HepG2 (cell line): ENCODE measurements around the gene ALB. TPM values are rescaled to one million over a fixed set of nuclear protein-coding genes. Genes with fewer than 3 reads are reported as not detected.
A peak's percentile ranks its signal among the peaks of the same experiment; 100 is the strongest.

Experiments used
- ARID5B ChIP-seq: IDR thresholded peaks from 2 replicates; pipeline ENCODE4 v1.4.0; 2020; ENCODE audit warnings: mild to moderate bottlenecking, missing genetic modification reagents
- ATRX ChIP-seq: sonication (generic); formaldehyde crosslinking; IDR thresholded peaks from 2 replicates; pipeline ENCODE4 v1.4.0; 2020; ENCODE audit warnings: missing genetic modification reagents, borderline replicate concordance
- BHLHE40 ChIP-seq: IDR thresholded peaks from 2 replicates; pipeline ENCODE4 v1.6.1; 2011; ENCODE audit warnings: low read length, improper control_type of control experiment
- BRF2 ChIP-seq: sonication (generic); formaldehyde crosslinking; IDR thresholded peaks from 2 replicates; pipeline ENCODE4 v1.8.1; 2022; ENCODE audit warnings: mild to moderate bottlenecking, missing genetic modification reagents
- CBX1 ChIP-seq: IDR thresholded peaks from one replicate; pipeline ENCODE4 v1.6.1; 2016; ENCODE audit warnings: antibody characterized with exemption, low read depth
- FOXP4 ChIP-seq: sonication (generic); formaldehyde crosslinking; IDR thresholded peaks from 2 replicates; pipeline ENCODE4 v1.4.0; 2020; ENCODE audit warnings: missing genetic modification reagents
- POLR2AphosphoS5 ChIP-seq: IDR thresholded peaks from 2 replicates; pipeline ENCODE4 v1.6.1; 2012; ENCODE audit warnings: low read depth, low read length
- POLR2G ChIP-seq: fragments of 200-400 bp; formaldehyde crosslinking; IDR thresholded peaks from 2 replicates; pipeline ENCODE4 v1.6.1; 2018; ENCODE audit warnings: mild to moderate bottlenecking, low read depth, low read length, moderate library complexity
- RARG ChIP-seq: sonication (generic); formaldehyde crosslinking; IDR thresholded peaks from 2 replicates; pipeline ENCODE4 v1.4.0; 2020; ENCODE audit warnings: low read depth, mild to moderate bottlenecking, missing genetic modification reagents
- RBFOX2 ChIP-seq: fragments of 200-400 bp; formaldehyde crosslinking; IDR thresholded peaks from 2 replicates; pipeline ENCODE4 v1.6.1; 2017; ENCODE audit warnings: low read depth, mild to moderate bottlenecking, low read length
- RBM22 ChIP-seq: fragments of 200-400 bp; formaldehyde crosslinking; optimal IDR thresholded peaks from 2 replicates; pipeline ENCODE3; 2017; ENCODE audit warnings: mild to moderate bottlenecking, low read length, moderate library complexity
- SMARCC2 ChIP-seq: fragments of 450-650 bp; IDR thresholded peaks from 2 replicates; pipeline ENCODE4 v1.6.1; 2017; ENCODE audit warnings: antibody characterized with exemption, mild to moderate bottlenecking
- SRF ChIP-seq: IDR thresholded peaks from 2 replicates; pipeline ENCODE4 v1.6.1; 2011; ENCODE audit warnings: mild to moderate bottlenecking, low read depth, low read length, moderate library complexity
- TBX2 ChIP-seq: sonication (generic); formaldehyde crosslinking; IDR thresholded peaks from 2 replicates; pipeline ENCODE4 v1.5.0; 2020; ENCODE audit warnings: missing genetic modification reagents, mild to moderate bottlenecking, borderline replicate concordance
- ZNF570 ChIP-seq: sonication (generic); formaldehyde crosslinking; IDR thresholded peaks from 2 replicates; pipeline ENCODE4 v1.4.0; 2020; ENCODE audit warnings: mild to moderate bottlenecking, missing genetic modification reagents, borderline replicate concordance
- ZNF761 ChIP-seq: sonication (generic); formaldehyde crosslinking; conservative IDR thresholded peaks from 2 replicates; pipeline ENCODE4 v1.4.0; 2020; ENCODE audit warnings: mild to moderate bottlenecking, missing genetic modification reagents
- ZNF768 ChIP-seq: sonication (generic); formaldehyde crosslinking; IDR thresholded peaks from 2 replicates; pipeline ENCODE4 v1.4.0; 2020; ENCODE audit warnings: missing genetic modification reagents
- ZNF781 ChIP-seq: sonication (generic); formaldehyde crosslinking; IDR thresholded peaks from 2 replicates; pipeline ENCODE4 v1.5.1; 2020; ENCODE audit warnings: borderline replicate concordance, mild to moderate bottlenecking, missing genetic modification reagents; ENCODE audit errors: not compliant biosample characterization
- polyA plus RNA-seq, 8 experiments: library from polyadenylated mRNA; depleted of rRNA in 3 of 8; stranded (reverse) in 7 of 8; unstranded in 1 of 8; fragments of >200 nt; fragmentation: Illumina TruSeq in 4 of 8; extraction: Trizol in 4 of 8; gene quantifications; 2 replicates each; pipeline versions ENCODE4 v1.2.1 to v1.2.3, GENCODE V29; 2011 to 2016; ENCODE audit warnings: low read depth in 4 of 8, missing spikeins in 1 of 8, mixed read lengths in 1 of 8; ENCODE audit not compliant: insufficient read depth in 1 of 8
- total RNA-seq, 5 experiments: library from RNA; depleted of rRNA; stranded (reverse); fragments of >200 nt; fragmentation: Illumina TruSeq; extraction: Trizol; gene quantifications; 2 replicates each; pipeline ENCODE4 v1.2.3, GENCODE V29; 2016; ENCODE audit warnings: low read depth in 1 of 5
- TF ChIP-seq, protein P1 (sequence below): IDR thresholded peaks from 2 replicates; pipeline ENCODE4 v1.6.1; 2012; ENCODE audit warnings: low read depth, low read length, improper control_type of control experiment
- TF ChIP-seq, protein P2 (sequence below): sonication (generic); formaldehyde crosslinking; IDR thresholded peaks from 2 replicates; pipeline ENCODE4 v1.5.0; 2020; ENCODE audit warnings: mild to moderate bottlenecking, missing genetic modification reagents

The ALB gene
- total and polyA plus RNA-seq, 2 of the 13 experiments (the other 11 are each of a cell fraction or from before 2014, with no cell fraction given) = 22,259 to 22,625 TPM

- TF ChIP-seq, protein P1, sequence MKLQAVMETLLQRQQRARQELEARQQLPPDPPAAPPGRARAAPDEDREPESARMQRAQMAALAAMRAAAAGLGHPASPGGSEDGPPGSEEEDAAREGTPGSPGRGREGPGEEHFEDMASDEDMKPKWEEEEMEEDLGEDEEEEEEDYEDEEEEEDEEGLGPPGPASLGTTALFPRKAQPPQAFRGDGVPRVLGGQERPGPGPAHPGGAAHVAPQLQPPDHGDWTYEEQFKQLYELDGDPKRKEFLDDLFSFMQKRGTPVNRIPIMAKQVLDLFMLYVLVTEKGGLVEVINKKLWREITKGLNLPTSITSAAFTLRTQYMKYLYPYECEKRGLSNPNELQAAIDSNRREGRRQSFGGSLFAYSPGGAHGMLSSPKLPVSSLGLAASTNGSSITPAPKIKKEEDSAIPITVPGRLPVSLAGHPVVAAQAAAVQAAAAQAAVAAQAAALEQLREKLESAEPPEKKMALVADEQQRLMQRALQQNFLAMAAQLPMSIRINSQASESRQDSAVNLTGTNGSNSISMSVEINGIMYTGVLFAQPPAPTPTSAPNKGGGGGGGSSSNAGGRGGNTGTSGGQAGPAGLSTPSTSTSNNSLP = no peak
- TF ChIP-seq FOXP4 (CRISPR knock-in tag) (no peak), RBM22 (peak; percentile 97), RBFOX2 (peak; percentile 46; the same call in 1 of the 2 replicates), ZNF781 (CRISPR knock-in tag) (no peak), ATRX (CRISPR knock-in tag) (no peak), RARG (CRISPR knock-in tag) (no peak), ZNF570 (CRISPR knock-in tag) (no peak), POLR2AphosphoS5 (peak; percentile 78), ZNF761 (CRISPR knock-in tag) (no peak), ARID5B (no peak), SRF (no peak), POLR2G (peak; percentile 47), CBX1 (no peak), BRF2 (peak; percentile 87), BHLHE40 (no peak), SMARCC2 (no peak), TBX2 (CRISPR knock-in tag) (no peak), ZNF768 (CRISPR knock-in tag) (no peak)
- TF ChIP-seq, protein P2, sequence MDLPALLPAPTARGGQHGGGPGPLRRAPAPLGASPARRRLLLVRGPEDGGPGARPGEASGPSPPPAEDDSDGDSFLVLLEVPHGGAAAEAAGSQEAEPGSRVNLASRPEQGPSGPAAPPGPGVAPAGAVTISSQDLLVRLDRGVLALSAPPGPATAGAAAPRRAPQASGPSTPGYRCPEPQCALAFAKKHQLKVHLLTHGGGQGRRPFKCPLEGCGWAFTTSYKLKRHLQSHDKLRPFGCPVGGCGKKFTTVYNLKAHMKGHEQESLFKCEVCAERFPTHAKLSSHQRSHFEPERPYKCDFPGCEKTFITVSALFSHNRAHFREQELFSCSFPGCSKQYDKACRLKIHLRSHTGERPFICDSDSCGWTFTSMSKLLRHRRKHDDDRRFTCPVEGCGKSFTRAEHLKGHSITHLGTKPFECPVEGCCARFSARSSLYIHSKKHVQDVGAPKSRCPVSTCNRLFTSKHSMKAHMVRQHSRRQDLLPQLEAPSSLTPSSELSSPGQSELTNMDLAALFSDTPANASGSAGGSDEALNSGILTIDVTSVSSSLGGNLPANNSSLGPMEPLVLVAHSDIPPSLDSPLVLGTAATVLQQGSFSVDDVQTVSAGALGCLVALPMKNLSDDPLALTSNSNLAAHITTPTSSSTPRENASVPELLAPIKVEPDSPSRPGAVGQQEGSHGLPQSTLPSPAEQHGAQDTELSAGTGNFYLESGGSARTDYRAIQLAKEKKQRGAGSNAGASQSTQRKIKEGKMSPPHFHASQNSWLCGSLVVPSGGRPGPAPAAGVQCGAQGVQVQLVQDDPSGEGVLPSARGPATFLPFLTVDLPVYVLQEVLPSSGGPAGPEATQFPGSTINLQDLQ (CRISPR knock-in tag) = no peak
These were observed 16.5 kb downstream of the ALB start (continued) for GRCh38 chr4:73420615-73421014.
